IMR-90 (cell line): ENCODE results near the gene GALM. TPM values are rescaled to one million over a fixed set of nuclear protein-coding genes. Genes with fewer than 3 reads are reported as not detected.

Experiments used
- ATAC-seq: fragments of 200-7000 bp; cut with Tn5 transposase; 2 replicates; pipeline ENCODE4 v1.9.1; 2020; ENCODE audit warnings: low read depth, mild to moderate bottlenecking, moderate library complexity
- BruUV-seq: library from RNA; stranded (reverse); fragments of 400-500 nt; replicated peaks from 2 replicates; lab custom pipeline; 2021; lab: Mats Ljungman, UMichigan
- CTCF ChIA-PET: fragments of 300-600 bp; formaldehyde crosslinking; extraction: SDS; loops from one replicate; lab custom pipeline; 2021; ENCODE audit warnings: antibody characterized with exemption; lab: Yijun Ruan, JAX
- POLR2A ChIA-PET: fragments of 300-600 bp; sonication (Branson Sonifier 250); formaldehyde crosslinking; loops from one replicate; lab custom pipeline; 2022; ENCODE audit warnings: antibody characterized with exemption; ENCODE audit not compliant: unreplicated experiment; lab: Charles Lee
- DNase-seq: peaks from one replicate; pipeline ENCODE4 v3.0.0; 2013
- H2AFZ ChIP-seq: replicated peaks from 2 replicates; pipeline ENCODE3; 2013; ENCODE audit warnings: low read length, mild to moderate bottlenecking; ENCODE audit not compliant: poor library complexity
- H2AK5ac ChIP-seq: 2 replicates; pipeline ENCODE4 v1.6.1; 2013; ENCODE audit warnings: low read depth, low read length, inconsistent platforms
- H2AK9ac ChIP-seq: replicated peaks from 2 replicates; pipeline ENCODE3; 2013; ENCODE audit warnings: mild to moderate bottlenecking, low read depth, low read length, moderate library complexity; ENCODE audit not compliant: poor library complexity
- H2BK120ac ChIP-seq: 2 replicates; pipeline ENCODE4 v1.6.1; 2013; ENCODE audit warnings: low read depth, low read length, inconsistent platforms
- H2BK15ac ChIP-seq: 3 replicates; pipeline ENCODE4 v1.6.1; 2013; ENCODE audit warnings: low read depth, low read length, inconsistent platforms
- H2BK20ac ChIP-seq: 2 replicates; pipeline ENCODE4 v1.6.1; 2013; ENCODE audit warnings: low read depth, mild to moderate bottlenecking, inconsistent platforms, low read length, moderate library complexity
- H2BK5ac ChIP-seq: 2 replicates; pipeline ENCODE4 v1.6.1; 2013; ENCODE audit warnings: mild to moderate bottlenecking, low read depth, low read length, inconsistent platforms; ENCODE audit not compliant: poor library complexity, severe bottlenecking
- H3K14ac ChIP-seq: replicated peaks from 2 replicates; pipeline ENCODE4 v1.6.1; 2013; ENCODE audit warnings: low read depth, low read length, inconsistent platforms
- H3K18ac ChIP-seq: 2 replicates; pipeline ENCODE4 v1.6.1; 2013; ENCODE audit warnings: low read depth, low read length, control low read depth
- H3K23ac ChIP-seq: 2 replicates; pipeline ENCODE4 v1.6.1; 2013; ENCODE audit warnings: low read depth, low read length, inconsistent platforms
- H3K27ac ChIP-seq: 2 replicates; pipeline ENCODE4 v1.5.1; 2013; ENCODE audit warnings: mild to moderate bottlenecking, control low read depth, low read length; ENCODE audit not compliant: insufficient read depth
- H3K27me3 ChIP-seq: 2 replicates; pipeline ENCODE4 v1.6.1; 2013; ENCODE audit warnings: low read length; ENCODE audit not compliant: control insufficient read depth, insufficient read depth
- H3K36me3 ChIP-seq: 2 replicates; pipeline ENCODE4 v1.6.1; 2013; ENCODE audit warnings: low read length, mixed read lengths; ENCODE audit not compliant: control insufficient read depth, insufficient read depth
- H3K4ac ChIP-seq: 2 replicates; pipeline ENCODE4 v1.6.1; 2013; ENCODE audit warnings: low read depth, low read length, inconsistent platforms
- H3K4me1 ChIP-seq: 2 replicates; pipeline ENCODE4 v1.6.1; 2013; ENCODE audit warnings: low read length, mixed read lengths; ENCODE audit not compliant: control insufficient read depth, insufficient read depth
- H3K4me2 ChIP-seq: 2 replicates; pipeline ENCODE4 v1.6.1; 2013; ENCODE audit warnings: low read depth, mild to moderate bottlenecking, control low read depth, low read length, moderate library complexity
- H3K4me3 ChIP-seq: 2 replicates; pipeline ENCODE4 v1.5.1; 2013; ENCODE audit warnings: low read depth, mild to moderate bottlenecking, control low read depth, low read length, moderate library complexity; ENCODE audit not compliant: insufficient read depth
- H3K56ac ChIP-seq: 2 replicates; pipeline ENCODE4 v1.6.1; 2013; ENCODE audit warnings: low read length, inconsistent platforms; ENCODE audit not compliant: insufficient read depth; ENCODE audit errors: extremely low read depth
- H3K79me1 ChIP-seq, 2 experiments: 2 replicates each; pipeline ENCODE4 v1.6.1; 2013; ENCODE audit warnings: low read length in 2 of 2, inconsistent platforms in 1 of 2, low read depth in 1 of 2
- H3K9ac ChIP-seq: 2 replicates; pipeline ENCODE4 v1.6.1; 2013; ENCODE audit warnings: low read depth, low read length, control low read depth
- H3K9me1 ChIP-seq: 2 replicates; pipeline ENCODE4 v1.6.1; 2013; ENCODE audit warnings: low read length, inconsistent platforms; ENCODE audit not compliant: insufficient read depth
- H3K9me3 ChIP-seq: 2 replicates; pipeline ENCODE4 v1.6.1; 2013; ENCODE audit warnings: low read length; ENCODE audit not compliant: control insufficient read depth, insufficient read depth
- H4K20me1 ChIP-seq: 2 replicates; pipeline ENCODE4 v1.6.1; 2013; ENCODE audit warnings: low read length, inconsistent platforms; ENCODE audit not compliant: insufficient read depth
- H4K5ac ChIP-seq: 2 replicates; pipeline ENCODE4 v1.6.1; 2013; ENCODE audit warnings: mild to moderate bottlenecking, low read depth, low read length, control low read depth
- H4K8ac ChIP-seq, 2 experiments: 2 replicates each; pipeline ENCODE4 v1.6.1; 2013; ENCODE audit warnings: low read depth in 2 of 2, low read length in 2 of 2, control low read depth in 1 of 2, inconsistent platforms in 1 of 2
- H4K91ac ChIP-seq: 2 replicates; pipeline ENCODE4 v1.6.1; 2013; ENCODE audit warnings: low read depth, low read length, inconsistent platforms; ENCODE audit not compliant: insufficient read depth
- FOS ChIP-seq: fragments of 150-350 bp; IDR thresholded peaks from 2 replicates; pipeline ENCODE4 v1.6.1; 2016; ENCODE audit warnings: low read depth, low read length
- POLR2A ChIP-seq: IDR thresholded peaks from 2 replicates; pipeline ENCODE4 v1.6.1; 2012; ENCODE audit warnings: mild to moderate bottlenecking, low read depth, low read length
- RCOR1 ChIP-seq: IDR thresholded peaks from 2 replicates; pipeline ENCODE4 v1.6.1; 2012; ENCODE audit warnings: mild to moderate bottlenecking, low read length, improper control_type of control experiment; ENCODE audit not compliant: insufficient replicate concordance
- WGBS, 2 experiments: methylation state at CpG; one replicate each; pipeline versions ENCODE4 v1.1.5 to v1.1.7; 2013; ENCODE audit warnings: missing lambda C conversion rate in 2 of 2; ENCODE audit not compliant: insufficient read length in 1 of 2; ENCODE audit errors: extremely low coverage in 2 of 2; 5-methylcytosine and 5-hydroxymethylcytosine counted together
- dilution Hi-C: fragments of 300-500 bp; cut with HindIII; formaldehyde crosslinking; loops from one replicate; pipeline ENCODE4 v1.14.3; 2018; ENCODE audit warnings: low sequenced_read_pairs; ENCODE audit not compliant: unreplicated experiment
- in situ Hi-C: fragments of 300-500 bp; cut with MboI; formaldehyde crosslinking; loops from 3 replicates; pipeline ENCODE4 v1.14.3; 2019; ENCODE audit warnings: low sequenced_read_pairs, inconsistent platforms, mixed read lengths
- intact Hi-C: fragments of 100-400 bp; cut with micrococcal nuclease; formaldehyde crosslinking; loops from 2 replicates; pipeline ENCODE4 v1.10.0; 2022
- polyA plus RNA-seq, 3 experiments: library from polyadenylated mRNA; depleted of rRNA; stranded (reverse); fragments of >200 nt; gene quantifications; 2 replicates each; pipeline ENCODE4 v1.2.3, GENCODE V29; 2012; ENCODE audit warnings: low replicate concordance in 1 of 3
- total RNA-seq: library from RNA; depleted of rRNA; stranded (reverse); fragments of >200 nt; gene quantifications from 2 replicates; pipeline ENCODE4 v1.2.3, GENCODE V29; 2012
- TF ChIP-seq, protein P1 (sequence below): fragments of 150-350 bp; IDR thresholded peaks from 2 replicates; pipeline ENCODE4 v1.6.1; 2017; ENCODE audit warnings: mild to moderate bottlenecking, antibody characterized with exemption, low read length, low read depth
- TF ChIP-seq, protein P2 (sequence below): fragments of 150-350 bp; IDR thresholded peaks from 2 replicates; pipeline ENCODE4 v1.6.1; 2016; ENCODE audit warnings: low read depth, mild to moderate bottlenecking, low read length, moderate library complexity, borderline replicate concordance

Gene GALM
- total and polyA plus RNA-seq, 2 of the 4 experiments (the other 2 are of a cell fraction): 12.1 to 24.2 TPM

DNA sequence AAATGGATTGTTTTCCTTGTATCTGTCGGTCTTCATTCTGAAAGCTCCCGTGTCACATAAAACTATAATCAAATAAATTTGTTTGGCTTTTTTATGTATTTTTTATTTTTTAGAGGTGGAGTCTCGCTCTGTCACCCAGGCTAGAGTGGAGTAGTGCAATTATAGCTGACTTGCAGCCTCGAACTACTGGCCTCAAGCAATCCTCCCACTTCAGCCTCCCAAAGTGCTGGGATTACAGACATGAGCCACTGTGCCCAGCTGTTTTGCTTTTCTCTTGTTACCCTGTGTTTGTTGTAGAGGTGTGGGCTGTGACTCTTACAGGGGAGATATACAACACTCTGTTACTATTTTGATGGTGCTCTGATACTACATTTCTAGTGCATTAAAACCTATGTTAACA, 2.2 kb downstream of the GALM start:
- dilution Hi-C loops: no loop called here
- no peak for ATAC-seq

More for the DNA sequence above, 2.2 kb downstream of the GALM start:
- Histone ChIP-seq H2BK5ac (no peak overlapping the region), H3K4me1 (no peaks in the 10 kb centered on the region; the same call in 1 of the 2 replicates), H3K23ac (no peak overlapping the region), H2AK5ac (no peak overlapping the region), H3K4me2 (no peak overlapping the region), H3K27me3 (no peaks in the 10 kb centered on the region), H2AFZ (no peak overlapping the region), H3K4me3 (no peak overlapping the region), H3K36me3 (no peaks in the 10 kb centered on the region), H2AK9ac (no peak overlapping the region), H3K27ac (no peak overlapping the region), H4K5ac (no peak overlapping the region), H2BK20ac (no peak overlapping the region), H3K56ac (no peak overlapping the region), H2BK15ac (no peak overlapping the region), H2BK120ac (no peak overlapping the region), H3K9me1 (no peaks in the 10 kb centered on the region), H4K20me1 (no peaks in the 10 kb centered on the region), H3K14ac (no peak overlapping the region), H3K9ac (no peak overlapping the region), H3K4ac (no peak overlapping the region), H4K8ac (no peak overlapping the region), H3K79me1 (peaks cover 0 to 15% of the 10 kb centered on the region in 2 experiments; a peak in 2 of 4 replicates), H3K18ac (no peak overlapping the region), H3K9me3 (no peaks in the 10 kb centered on the region), H4K91ac (no peak overlapping the region)
- POLR2A ChIA-PET: no interaction called here
- no TSS peak for BruUV-seq
- no CpG with 5 or more reads among the region's 4 CpGs for WGBS, 2 experiments
- no peak for DNase-seq
- TF ChIP-seq, protein P1, sequence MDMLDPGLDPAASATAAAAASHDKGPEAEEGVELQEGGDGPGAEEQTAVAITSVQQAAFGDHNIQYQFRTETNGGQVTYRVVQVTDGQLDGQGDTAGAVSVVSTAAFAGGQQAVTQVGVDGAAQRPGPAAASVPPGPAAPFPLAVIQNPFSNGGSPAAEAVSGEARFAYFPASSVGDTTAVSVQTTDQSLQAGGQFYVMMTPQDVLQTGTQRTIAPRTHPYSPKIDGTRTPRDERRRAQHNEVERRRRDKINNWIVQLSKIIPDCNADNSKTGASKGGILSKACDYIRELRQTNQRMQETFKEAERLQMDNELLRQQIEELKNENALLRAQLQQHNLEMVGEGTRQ: no peak
- no peak for TF ChIP-seq FOS
- TF ChIP-seq, protein P2, sequence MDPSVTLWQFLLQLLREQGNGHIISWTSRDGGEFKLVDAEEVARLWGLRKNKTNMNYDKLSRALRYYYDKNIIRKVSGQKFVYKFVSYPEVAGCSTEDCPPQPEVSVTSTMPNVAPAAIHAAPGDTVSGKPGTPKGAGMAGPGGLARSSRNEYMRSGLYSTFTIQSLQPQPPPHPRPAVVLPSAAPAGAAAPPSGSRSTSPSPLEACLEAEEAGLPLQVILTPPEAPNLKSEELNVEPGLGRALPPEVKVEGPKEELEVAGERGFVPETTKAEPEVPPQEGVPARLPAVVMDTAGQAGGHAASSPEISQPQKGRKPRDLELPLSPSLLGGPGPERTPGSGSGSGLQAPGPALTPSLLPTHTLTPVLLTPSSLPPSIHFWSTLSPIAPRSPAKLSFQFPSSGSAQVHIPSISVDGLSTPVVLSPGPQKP: no peak
- TF ChIP-seq POLR2A: no peak
- no peak for TF ChIP-seq RCOR1
- in situ Hi-C loops: no loop called here
- intact Hi-C loops: no loop called here
- CTCF ChIA-PET: interaction anchor here (0.6 kb wide), 1 partner anchor 713 kb away, joined by 3 read pairs; no protein-coding TSS in a partner anchor
